K562 (cell line): Measurements from ENCODE around the gene TGFBR1. TPM values are rescaled to one million over a fixed set of nuclear protein-coding genes. Genes with fewer than 3 reads are reported as not detected.

Experiments
- CEBPG ChIP-seq, 3 experiments: fragments of 200-800 bp in 1 of 3; sonication (Bioruptor generic) in 1 of 3; sonication (generic) in 1 of 3; formaldehyde crosslinking in 1 of 3; IDR thresholded peaks in 2 of 3; conservative IDR thresholded peaks in 1 of 3; 2 replicates each; pipeline versions ENCODE4 v1.6.1 to v1.8.0; 2016 to 2022; ENCODE audit warnings: missing compliant biosample characterization in 2 of 3, missing genetic modification characterization in 2 of 3, mild to moderate bottlenecking in 1 of 3, missing genetic modification reagents in 1 of 3
- EP400 ChIP-seq: fragments of 450-650 bp; IDR thresholded peaks from 2 replicates; pipeline ENCODE4 v1.6.1; 2017; ENCODE audit warnings: antibody characterized with exemption, mild to moderate bottlenecking, moderate library complexity
- JUND ChIP-seq, 2 experiments: IDR thresholded peaks; 2 replicates in 1 of 2; 3 replicates in 1 of 2; pipeline ENCODE4 v1.6.1; 2011; ENCODE audit warnings: borderline replicate concordance in 2 of 2, low read depth in 2 of 2, low read length in 2 of 2, improper control_type of control experiment in 1 of 2, missing biosample characterization in 1 of 2, missing genetic modification characterization in 1 of 2, missing genetic modification reagents in 1 of 2
- L3MBTL2 ChIP-seq: fragments of 450-650 bp; IDR thresholded peaks from 2 replicates; pipeline ENCODE4 v1.6.1; 2016; ENCODE audit warnings: mild to moderate bottlenecking, moderate library complexity
- MAZ ChIP-seq, 2 experiments: fragments of 450-650 bp in 1 of 2; sonication (generic) in 1 of 2; formaldehyde crosslinking; IDR thresholded peaks in 1 of 2; conservative IDR thresholded peaks in 1 of 2; 2 replicates each; pipeline versions ENCODE4 v1.4.0 to v1.5.0; 2020; ENCODE audit warnings: mild to moderate bottlenecking in 1 of 2, missing genetic modification reagents in 1 of 2
- NR2C1 ChIP-seq, 2 experiments: fragments of 450-650 bp; IDR thresholded peaks; 2 replicates each; pipeline ENCODE4 v1.6.1; 2017; ENCODE audit warnings: mild to moderate bottlenecking in 2 of 2, antibody characterized with exemption in 1 of 2, inconsistent platforms in 1 of 2, missing compliant biosample characterization in 1 of 2, missing genetic modification characterization in 1 of 2
- RBM14 ChIP-seq: fragments of 200-400 bp; formaldehyde crosslinking; IDR thresholded peaks from 2 replicates; pipeline ENCODE4 v1.6.1; 2018; ENCODE audit warnings: low read depth, mild to moderate bottlenecking, low read length, moderate library complexity, borderline replicate concordance; ENCODE audit not compliant: insufficient read depth
- THRA ChIP-seq: fragments of 450-650 bp; IDR thresholded peaks from 2 replicates; pipeline ENCODE4 v1.6.1; 2017; ENCODE audit warnings: mild to moderate bottlenecking, moderate library complexity
- ZC3H8 ChIP-seq: fragments of 450-650 bp; IDR thresholded peaks from 2 replicates; pipeline ENCODE4 v1.6.1; 2017
- ZNF395 ChIP-seq: fragments of 200-800 bp; sonication (Bioruptor generic); IDR thresholded peaks from 2 replicates; pipeline ENCODE4 v1.6.1; 2017; ENCODE audit warnings: missing genetic modification characterization, missing compliant biosample characterization
- ZNF668 ChIP-seq: fragments of 250-450 bp; sonication (Bioruptor Pico); IDR thresholded peaks from 2 replicates; pipeline ENCODE4 v1.8.0; 2022; ENCODE audit warnings: mild to moderate bottlenecking, inconsistent platforms
- polyA plus RNA-seq, 8 experiments: library from polyadenylated mRNA; depleted of rRNA in 4 of 8; stranded (reverse) in 5 of 8; unstranded in 3 of 8; fragments of >200 nt; fragmentation: Nextera tagmentation in 2 of 8; fragmentation: Illumina TruSeq in 1 of 8; extraction: Ambion mirVana in 2 of 8; extraction: Trizol in 1 of 8; gene quantifications; 2 replicates each; pipeline versions ENCODE4 v1.2.1 to v1.2.3, GENCODE V29; 2011 to 2014; ENCODE audit warnings: inconsistent platforms in 1 of 8, missing spikeins in 1 of 8
- total RNA-seq, 7 experiments: library from RNA; depleted of rRNA in 6 of 7; stranded (reverse); fragments of >200 nt in 6 of 7; fragmentation: Illumina TruSeq in 2 of 7; extraction: Trizol in 2 of 7; gene quantifications; 2 replicates each; pipeline versions ENCODE4 v1.2.1 to v1.2.3, GENCODE V29; 2011 to 2021; ENCODE audit warnings: low replicate concordance in 1 of 7
- TF ChIP-seq, protein P1 (sequence below): fragments of 250-450 bp; sonication (Bioruptor Pico); IDR thresholded peaks from 2 replicates; pipeline ENCODE4 v1.4.0; 2020; ENCODE audit warnings: mild to moderate bottlenecking, moderate library complexity
- TF ChIP-seq, protein P2 (sequence below): fragments of 450-650 bp; IDR thresholded peaks from 2 replicates; pipeline ENCODE4 v1.6.1; 2016; ENCODE audit warnings: missing biosample characterization, missing genetic modification characterization
- TF ChIP-seq, protein P3 (sequence below), 2 experiments: fragments of 200-800 bp in 1 of 2; sonication (Bioruptor generic) in 1 of 2; sonication (generic) in 1 of 2; formaldehyde crosslinking in 1 of 2; IDR thresholded peaks in 1 of 2; conservative IDR thresholded peaks in 1 of 2; 2 replicates each; pipeline versions ENCODE4 v1.5.0 to v1.6.1; 2016 to 2020; ENCODE audit warnings: missing compliant biosample characterization in 1 of 2, missing genetic modification characterization in 1 of 2, missing genetic modification reagents in 1 of 2

Gene TGFBR1
- total and polyA plus RNA-seq, 9 of the 15 experiments (the other 6 are each of a cell fraction or from before 2014, with no cell fraction given): 15.5 to 62.4 (median 42.7) TPM

DNA sequence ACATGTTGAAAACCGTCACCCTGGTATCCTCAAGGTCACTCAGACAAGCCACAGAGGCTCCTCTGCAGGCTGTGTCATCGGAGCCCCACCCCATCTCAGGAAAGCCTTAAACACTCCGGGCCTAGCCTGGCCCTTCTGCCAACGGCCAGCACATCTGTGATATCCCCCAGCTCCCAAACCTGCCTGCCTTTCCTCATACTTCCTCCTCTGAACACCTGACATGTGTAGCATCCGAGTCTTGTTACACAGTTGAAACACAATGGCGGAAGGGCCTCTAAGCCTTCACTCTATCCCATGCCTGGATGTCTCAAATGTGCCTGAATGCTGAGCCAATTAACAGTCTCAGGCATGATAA lies 32.9 kb upstream of the TGFBR1 start (continued):
- TF ChIP-seq CEBPG (CRISPR knock-in tag; IDR thresholded peaks at IDR 0.05) (no peak), CEBPG (tag; conservative IDR thresholded peaks at IDR 0.05 in 1 of 2, IDR thresholded peaks at IDR 0.05 in 1 of 2) (no peak), RBM14 (no peak), L3MBTL2 (peak; percentile 66), ZC3H8 (no peak), THRA (no peak), EP400 (peak; percentile 8; the same call in 1 of the 2 replicates), MAZ (CRISPR knock-in tag; conservative IDR thresholded peaks at IDR 0.05 in 1 of 2, IDR thresholded peaks at IDR 0.05 in 1 of 2) (peak; percentile 20 to 22; a peak in 1 of 4 replicates), JUND (IDR thresholded peaks at IDR 0.05; ENCODE audit: borderline replicate concordance, low read depth, low read length) (no peak; the same call in 1 of the 2 replicates), JUND (tag; IDR thresholded peaks at IDR 0.05; ENCODE audit: borderline replicate concordance, low read depth, low read length) (peak; percentile 61; the same call in 2 of the 3 replicates), NR2C1 (IDR thresholded peaks at IDR 0.05) (no peak), NR2C1 (tag; IDR thresholded peaks at IDR 0.05) (peak; percentile 46; the same call in 1 of the 2 replicates), ZNF395 (CRISPR knock-in tag) (peak; percentile 86), ZNF668 (CRISPR knock-in tag) (0 out of 2 replicates have a peak, but pooled peaks have one; percentile 49)
- TF ChIP-seq, protein P1, sequence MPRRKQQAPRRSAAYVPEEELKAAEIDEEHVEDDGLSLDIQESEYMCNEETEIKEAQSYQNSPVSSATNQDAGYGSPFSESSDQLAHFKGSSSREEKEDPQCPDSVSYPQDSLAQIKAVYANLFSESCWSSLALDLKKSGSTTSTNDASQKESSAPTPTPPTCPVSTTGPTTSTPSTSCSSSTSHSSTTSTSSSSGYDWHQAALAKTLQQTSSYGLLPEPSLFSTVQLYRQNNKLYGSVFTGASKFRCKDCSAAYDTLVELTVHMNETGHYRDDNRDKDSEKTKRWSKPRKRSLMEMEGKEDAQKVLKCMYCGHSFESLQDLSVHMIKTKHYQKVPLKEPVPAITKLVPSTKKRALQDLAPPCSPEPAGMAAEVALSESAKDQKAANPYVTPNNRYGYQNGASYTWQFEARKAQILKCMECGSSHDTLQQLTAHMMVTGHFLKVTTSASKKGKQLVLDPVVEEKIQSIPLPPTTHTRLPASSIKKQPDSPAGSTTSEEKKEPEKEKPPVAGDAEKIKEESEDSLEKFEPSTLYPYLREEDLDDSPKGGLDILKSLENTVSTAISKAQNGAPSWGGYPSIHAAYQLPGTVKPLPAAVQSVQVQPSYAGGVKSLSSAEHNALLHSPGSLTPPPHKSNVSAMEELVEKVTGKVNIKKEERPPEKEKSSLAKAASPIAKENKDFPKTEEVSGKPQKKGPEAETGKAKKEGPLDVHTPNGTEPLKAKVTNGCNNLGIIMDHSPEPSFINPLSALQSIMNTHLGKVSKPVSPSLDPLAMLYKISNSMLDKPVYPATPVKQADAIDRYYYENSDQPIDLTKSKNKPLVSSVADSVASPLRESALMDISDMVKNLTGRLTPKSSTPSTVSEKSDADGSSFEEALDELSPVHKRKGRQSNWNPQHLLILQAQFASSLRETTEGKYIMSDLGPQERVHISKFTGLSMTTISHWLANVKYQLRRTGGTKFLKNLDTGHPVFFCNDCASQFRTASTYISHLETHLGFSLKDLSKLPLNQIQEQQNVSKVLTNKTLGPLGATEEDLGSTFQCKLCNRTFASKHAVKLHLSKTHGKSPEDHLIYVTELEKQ (CRISPR knock-in tag): no peak
- TF ChIP-seq, protein P2, sequence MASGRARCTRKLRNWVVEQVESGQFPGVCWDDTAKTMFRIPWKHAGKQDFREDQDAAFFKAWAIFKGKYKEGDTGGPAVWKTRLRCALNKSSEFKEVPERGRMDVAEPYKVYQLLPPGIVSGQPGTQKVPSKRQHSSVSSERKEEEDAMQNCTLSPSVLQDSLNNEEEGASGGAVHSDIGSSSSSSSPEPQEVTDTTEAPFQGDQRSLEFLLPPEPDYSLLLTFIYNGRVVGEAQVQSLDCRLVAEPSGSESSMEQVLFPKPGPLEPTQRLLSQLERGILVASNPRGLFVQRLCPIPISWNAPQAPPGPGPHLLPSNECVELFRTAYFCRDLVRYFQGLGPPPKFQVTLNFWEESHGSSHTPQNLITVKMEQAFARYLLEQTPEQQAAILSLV (tag): 0 out of 2 replicates have a peak, but pooled peaks have one; percentile 10
- TF ChIP-seq, protein P3, sequence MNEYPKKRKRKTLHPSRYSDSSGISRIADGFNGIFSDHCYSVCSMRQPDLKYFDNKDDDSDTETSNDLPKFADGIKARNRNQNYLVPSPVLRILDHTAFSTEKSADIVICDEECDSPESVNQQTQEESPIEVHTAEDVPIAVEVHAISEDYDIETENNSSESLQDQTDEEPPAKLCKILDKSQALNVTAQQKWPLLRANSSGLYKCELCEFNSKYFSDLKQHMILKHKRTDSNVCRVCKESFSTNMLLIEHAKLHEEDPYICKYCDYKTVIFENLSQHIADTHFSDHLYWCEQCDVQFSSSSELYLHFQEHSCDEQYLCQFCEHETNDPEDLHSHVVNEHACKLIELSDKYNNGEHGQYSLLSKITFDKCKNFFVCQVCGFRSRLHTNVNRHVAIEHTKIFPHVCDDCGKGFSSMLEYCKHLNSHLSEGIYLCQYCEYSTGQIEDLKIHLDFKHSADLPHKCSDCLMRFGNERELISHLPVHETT (CRISPR knock-in tag; conservative IDR thresholded peaks at IDR 0.05 in 1 of 2, IDR thresholded peaks at IDR 0.05 in 1 of 2): peak in 1 of 2 experiments; percentile 89; a peak in 2 of 4 replicates
